Posterior cingulate gyrus (tissue), 11 donors: ENCODE results near the gene C12orf60.
A peak's percentile ranks its signal among the peaks of the same experiment; 100 is the strongest.

Source experiments
- DNase-seq, 10 donors: peaks; one replicate each; pipeline versions ENCODE4 v3.0.0 to v3.0.0-alpha.2; 2020 to 2021; ENCODE audit warnings: mixed read lengths in 3 of 10
- intact Hi-C: fragments of 100-400 bp; cut with DNase I; formaldehyde crosslinking; loops from one replicate; pipeline ENCODE4 v1.15.1; 2023

Gene C12orf60

GRCh38 chr12:14828892-14829291 is 25.4 kb downstream of the C12orf60 start:
- DNase-seq, result no peak
- intact Hi-C loops, result no loop called here

DNA sequence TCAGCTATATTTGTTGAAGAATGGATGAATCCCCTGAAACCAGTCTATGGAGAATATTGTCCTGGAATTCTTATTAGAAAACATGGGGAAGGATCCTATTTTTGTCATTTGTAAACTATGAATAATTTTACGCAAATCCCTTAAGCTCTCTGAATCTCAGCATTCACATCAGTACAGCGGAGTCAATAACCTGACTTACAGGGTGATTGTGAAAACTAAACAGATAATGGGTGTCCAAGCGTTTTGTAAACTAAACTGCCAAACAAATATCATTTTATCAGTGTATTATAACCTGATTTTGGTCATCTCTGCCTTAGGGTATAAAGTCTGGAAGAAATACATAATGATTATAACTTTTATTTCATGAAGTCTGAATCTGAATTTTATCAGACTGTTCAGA is 29.9 kb downstream of the C12orf60 start:
- intact Hi-C loops, result no loop called here
- DNase-seq, result no peak

- intact Hi-C loops, result no loop called here
- DNase-seq, result no peak
Observed at GRCh38 chr12:14833952-14834351, 30.5 kb downstream of the C12orf60 start.

- intact Hi-C loops, result no loop called here
- no peak for DNase-seq
Observed at GRCh38 chr12:14834509-14834908, 31.0 kb downstream of the C12orf60 start.

GRCh38 chr12:14836336-14837210 is 33.1 kb downstream of the C12orf60 start:
- intact Hi-C loops, result no loop called here

GRCh38 chr12:14839262-14839661 is 35.8 kb downstream of the C12orf60 start:
- DNase-seq, result no peak
- intact Hi-C loops, result no loop called here

More at GRCh38 chr12:14836336-14837210, 33.1 kb downstream of the C12orf60 start:
- DNase-seq, result no peak

GRCh38 chr12:14840616-14841015 is 37.1 kb downstream of the C12orf60 start:
- intact Hi-C loops, result loop anchor here (10.0 kb wide), 1 partner anchor 434 kb away; no protein-coding TSS in a partner anchor

DNA sequence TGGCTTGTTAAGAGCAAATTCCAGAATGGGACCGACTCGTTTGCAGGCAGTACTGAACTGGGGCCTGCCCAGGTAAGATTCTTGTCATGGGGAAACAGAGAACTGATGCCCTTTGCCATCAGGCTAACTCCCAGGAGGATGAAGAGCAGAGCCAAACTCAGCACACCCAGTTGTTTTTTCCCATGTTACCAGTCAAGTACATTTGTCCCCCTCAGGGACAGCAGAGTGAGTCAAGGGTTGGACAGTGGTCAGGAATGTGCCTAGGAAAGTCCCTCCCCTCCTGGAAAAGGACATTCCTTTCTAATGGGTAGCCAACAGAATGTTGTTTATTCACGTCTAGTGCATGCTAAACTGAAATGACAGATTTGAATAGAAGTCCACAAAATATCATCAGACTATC is 38.3 kb downstream of the C12orf60 start:
- DNase-seq, result no peak
- intact Hi-C loops, result loop anchor here (10.0 kb wide), 1 partner anchor 433 kb away; no protein-coding TSS in a partner anchor

More at GRCh38 chr12:14840616-14841015, 37.1 kb downstream of the C12orf60 start:
- DNase-seq, result no peak

GRCh38 chr12:14842315-14842714 is 38.8 kb downstream of the C12orf60 start:
- DNase-seq, result no peak
- intact Hi-C loops, result loop anchor here (10.0 kb wide), 1 partner anchor 432 kb away; no protein-coding TSS in a partner anchor

DNA sequence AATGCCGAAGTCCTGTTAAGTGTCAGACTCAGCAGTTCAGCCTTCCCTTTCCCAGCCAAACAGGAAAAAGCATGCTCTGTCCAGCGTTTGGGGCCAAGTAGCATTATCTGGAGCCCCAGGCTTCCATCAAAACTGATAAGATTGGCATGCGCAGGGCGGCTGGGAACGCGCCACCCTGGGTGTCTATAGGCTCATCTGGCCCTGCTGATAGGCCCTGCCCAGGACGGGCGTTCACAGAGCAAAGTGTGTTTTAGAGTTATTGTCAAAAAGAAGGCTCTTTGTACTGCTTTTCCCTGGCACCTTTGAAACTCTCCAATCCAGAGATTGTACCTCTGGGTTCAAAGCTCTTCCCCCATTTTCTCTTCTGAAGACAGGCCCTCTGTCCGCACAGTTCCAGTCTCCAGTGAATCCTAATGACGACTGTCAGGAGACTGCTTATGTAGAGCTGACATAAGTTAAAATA is 40.0 kb downstream of the C12orf60 start, which contains the start of gene ART4:
Gene ART4, minus strand, starts transcription at position 102 of the 463 bp plus-strand sequence. CDS start 413 bp downstream, outside the sequence.
- DNase-seq, result no peak
- intact Hi-C loops, result loop anchor here (10.0 kb wide), 1 partner anchor 431 kb away; no protein-coding TSS in a partner anchor

DNA sequence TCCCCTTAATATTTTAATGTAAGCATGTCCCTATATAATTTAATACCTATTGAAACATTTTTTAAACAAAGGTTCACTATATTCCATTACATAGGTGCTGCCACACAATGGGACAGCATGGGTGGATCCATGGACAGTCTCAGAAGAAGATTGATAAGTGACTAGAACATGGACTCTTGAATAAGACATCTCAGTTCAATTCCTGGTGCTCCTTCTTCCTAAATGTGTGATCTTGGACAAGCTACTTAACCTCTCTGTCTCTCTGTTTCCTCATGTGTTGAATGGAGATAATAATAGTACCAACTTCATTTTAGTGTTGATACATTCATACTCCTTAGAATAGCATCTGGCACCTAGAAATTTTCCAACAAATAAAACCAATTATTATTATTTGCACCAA is 40.9 kb downstream of the C12orf60 start:
- intact Hi-C loops, result loop anchor here (2.0 to 10.0 kb wide), 2 partner anchors 376 to 430 kb away; partner anchors contain the start of gene RERG
- no peak for DNase-seq

DNA sequence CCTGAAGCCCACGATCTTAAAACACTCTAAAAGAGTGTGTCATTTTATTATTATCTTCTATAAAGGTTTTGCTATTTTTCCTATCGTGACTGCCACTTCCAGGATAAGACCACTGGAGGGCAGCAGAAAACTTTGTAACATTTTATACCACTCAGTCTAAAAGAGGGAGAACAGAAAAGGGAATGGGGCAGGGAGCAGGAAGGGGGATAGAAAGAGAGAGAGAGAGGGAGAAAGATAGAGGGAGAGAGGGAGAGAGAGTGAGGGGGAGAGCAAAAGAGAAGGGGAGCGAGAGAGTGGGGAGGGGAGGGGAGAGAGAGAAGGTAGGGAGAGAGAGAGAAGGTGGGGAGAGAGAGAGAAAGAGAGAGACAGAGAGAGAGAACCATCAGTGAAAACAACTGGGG is 41.9 kb downstream of the C12orf60 start:
- intact Hi-C loops, result loop anchor here (1.0 to 10.0 kb wide), 4 partner anchors 48 to 429 kb away; partner anchors contain the start of gene RERG
- peak in 3 of 10 donors; percentile 24 to 40 (median 31) for DNase-seq

DNA sequence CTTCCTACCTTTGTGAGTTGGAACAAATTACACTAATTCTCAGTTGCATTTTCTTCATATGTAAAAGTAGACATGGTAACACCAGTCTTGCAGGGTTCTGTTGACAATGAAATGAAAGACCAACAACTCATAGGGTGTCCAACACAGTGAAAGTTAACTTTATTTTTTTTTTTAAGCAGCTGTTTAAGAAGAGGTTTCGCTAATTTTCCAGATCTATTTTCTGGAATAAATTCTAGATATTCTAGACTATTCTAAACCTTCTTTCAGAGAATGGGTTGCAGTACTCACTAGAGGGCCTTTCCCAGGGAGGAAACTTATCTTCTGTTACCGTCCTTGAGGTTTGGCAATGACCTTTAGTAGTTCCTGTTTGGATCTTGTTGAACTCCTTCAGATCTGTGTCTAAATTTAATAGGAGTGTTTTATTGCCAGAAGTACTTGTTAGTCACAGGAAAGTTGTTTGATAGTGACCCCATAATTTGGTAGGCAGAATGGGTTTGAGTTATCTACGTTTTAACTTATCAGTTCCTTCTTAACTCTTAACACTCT is 42.6 kb downstream of the C12orf60 start:
- no peak for DNase-seq
- intact Hi-C loops, result loop anchor here (10.0 kb wide), 1 partner anchor 429 kb away; no protein-coding TSS in a partner anchor

DNA sequence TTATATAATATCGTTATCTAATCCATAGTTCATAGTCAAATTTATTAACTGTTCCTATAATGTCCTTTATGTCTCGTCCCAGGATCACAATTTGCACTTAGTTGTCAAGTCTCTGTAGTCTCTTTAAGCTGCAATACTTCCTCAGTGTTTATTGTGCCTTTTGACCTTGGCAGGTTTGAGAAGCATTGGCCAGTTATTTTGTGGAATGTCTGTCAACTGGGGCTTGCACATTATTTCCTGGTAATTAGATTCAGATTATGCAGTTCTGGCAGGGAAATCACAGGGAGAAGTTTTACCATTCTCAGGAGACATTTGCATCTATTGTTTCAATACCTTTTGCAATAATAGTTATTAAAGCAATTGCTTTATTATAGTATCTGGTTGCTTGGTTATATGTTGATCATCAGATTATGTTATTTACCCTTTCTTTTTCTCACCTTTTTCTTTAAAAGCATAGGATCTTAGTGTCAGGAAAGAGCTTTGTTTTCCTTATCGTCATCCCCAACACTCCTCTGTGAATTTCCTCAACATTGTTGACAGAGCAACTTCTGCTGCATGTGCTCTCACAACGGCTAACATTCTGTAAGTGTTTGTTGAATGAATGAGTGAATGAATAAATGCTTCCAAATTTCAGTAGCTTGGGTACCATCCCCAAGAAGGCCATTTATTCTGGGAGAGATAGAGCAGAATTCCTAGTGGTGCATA is 43.6 kb downstream of the C12orf60 start:
- intact Hi-C loops, result loop anchor here (10.0 kb wide), 1 partner anchor 428 kb away; no protein-coding TSS in a partner anchor
- DNase-seq, result no peak

GRCh38 chr12:14849661-14850060 is 46.2 kb downstream of the C12orf60 start:
- intact Hi-C loops, result loop anchor here (10.0 kb wide), 1 partner anchor 425 kb away; no protein-coding TSS in a partner anchor
- no peak for DNase-seq

DNA sequence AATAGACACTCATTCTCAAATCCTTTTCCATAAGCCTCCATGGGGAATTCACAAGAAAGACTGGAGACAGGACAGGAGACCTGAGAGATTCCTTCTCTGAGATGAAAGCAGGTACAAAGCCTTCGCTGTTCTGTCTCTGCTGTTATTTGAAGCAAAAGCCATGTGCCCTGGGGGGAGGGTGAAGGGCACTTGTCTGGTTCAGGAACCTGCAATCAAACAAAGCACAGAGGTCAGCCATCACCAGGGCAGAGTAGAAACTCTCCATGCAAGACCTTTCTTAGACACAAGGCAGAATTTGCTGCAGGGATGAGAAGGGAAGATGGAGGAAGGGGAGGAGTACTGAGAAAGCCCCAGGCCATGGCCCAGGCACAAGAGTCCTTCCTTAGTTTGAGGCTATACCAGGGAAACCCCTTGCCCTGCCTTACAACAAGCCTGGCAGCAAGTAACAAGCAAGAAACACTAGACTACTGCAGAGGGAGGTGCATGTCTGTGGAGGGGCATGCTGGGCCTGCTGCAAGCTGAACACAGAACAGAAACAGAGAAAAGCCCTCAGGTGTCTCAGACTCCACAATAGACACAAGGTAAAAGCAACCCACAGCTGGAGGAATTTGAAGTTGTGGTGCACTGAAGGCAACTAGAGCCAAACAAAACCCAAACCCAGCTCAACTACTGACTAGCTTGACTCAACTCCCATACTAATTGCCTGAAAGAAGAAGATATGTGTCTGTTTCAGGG is 47.6 kb downstream of the C12orf60 start:
- intact Hi-C loops, result no loop called here
- DNase-seq, result peak in 1 of 10 donors; percentile 47

DNA sequence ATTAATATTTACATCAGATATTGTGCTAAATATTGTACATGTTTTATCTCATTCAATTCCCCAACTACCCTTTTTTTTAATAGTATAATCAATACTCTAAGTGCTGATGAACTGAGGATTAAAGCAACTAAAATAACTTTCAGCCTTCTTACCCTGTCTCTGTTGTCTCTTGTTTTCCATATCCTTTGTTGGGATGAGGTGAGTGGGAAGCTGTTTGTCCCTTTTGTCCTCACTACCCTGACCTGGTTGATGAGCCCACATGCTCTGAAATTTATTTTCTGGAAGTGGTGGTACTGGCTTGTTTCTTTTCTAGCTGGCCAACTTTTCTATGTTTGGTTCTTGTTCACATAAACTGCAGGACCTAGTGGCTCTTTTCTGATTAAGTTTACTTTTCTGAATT is 49.4 kb downstream of the C12orf60 start:
- DNase-seq, result no peak
- intact Hi-C loops, result no loop called here

DNA sequence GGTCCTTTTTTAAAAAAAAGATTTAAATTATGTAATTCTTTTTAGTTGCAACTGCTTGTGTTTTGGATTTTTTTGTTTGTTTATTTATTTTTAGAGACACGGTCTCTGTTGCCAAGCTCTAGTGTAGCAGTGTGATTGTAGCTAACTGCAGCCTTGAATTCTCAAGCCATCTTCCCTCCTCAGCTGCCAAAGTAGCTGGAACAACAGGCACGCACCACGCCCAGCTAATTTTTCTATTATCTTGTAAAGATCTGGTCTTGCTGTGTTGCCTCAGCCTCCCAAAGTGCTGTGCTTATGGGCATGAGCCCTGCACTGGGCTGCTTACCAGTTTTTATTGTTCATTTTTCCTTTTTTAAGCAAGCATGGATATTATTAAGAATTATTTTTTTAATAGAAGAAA is 50.5 kb downstream of the C12orf60 start:
- intact Hi-C loops, result no loop called here
- no peak for DNase-seq

DNA sequence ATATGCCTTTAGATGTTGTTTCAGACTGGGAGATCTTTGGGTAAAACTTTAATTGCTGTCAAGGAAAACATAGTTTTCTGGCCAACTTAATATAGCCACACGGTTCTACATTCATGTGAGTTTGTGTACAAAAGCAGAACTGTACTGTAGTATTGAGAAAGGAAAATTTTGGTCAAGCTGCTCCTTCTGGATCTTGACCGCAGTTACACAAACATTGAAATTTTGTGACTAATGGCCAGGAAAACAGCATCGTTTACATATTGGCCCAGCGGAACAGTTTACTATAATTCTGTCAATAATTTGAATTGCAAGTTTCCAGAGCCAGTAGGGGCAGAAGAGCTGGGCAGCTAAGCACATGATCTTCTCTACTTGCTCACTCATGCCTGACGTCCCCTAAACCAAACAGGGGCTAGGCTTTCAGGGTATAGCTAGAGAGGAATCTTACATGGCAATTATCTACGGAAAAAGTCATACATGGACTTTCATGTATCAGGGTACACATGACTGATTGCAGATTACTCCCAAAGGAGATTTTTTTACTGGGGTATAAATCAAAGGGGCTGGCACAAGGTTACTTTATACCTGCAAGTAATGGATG is 51.2 kb downstream of the C12orf60 start:
- intact Hi-C loops, result no loop called here
- no peak for DNase-seq
